Type B pancreatic cell (in vitro differentiated cells): ENCODE results near the gene KRT80. TPM values are rescaled to one million over a fixed set of nuclear protein-coding genes. Genes with fewer than 3 reads are reported as not detected.

Experiments
- DNase-seq: peaks from one replicate; pipeline ENCODE4 v3.0.0; 2021; ENCODE audit warnings: mixed read lengths; ENCODE audit not compliant: unreplicated experiment; ENCODE audit errors: extremely low spot score
- H3K27ac Mint-ChIP-seq: 2 replicates; pipeline ENCODE4 v1.8.0; 2021; ENCODE audit warnings: mild to moderate bottlenecking, mixed read lengths
- H3K27me3 Mint-ChIP-seq: 2 replicates; pipeline ENCODE4 v1.8.0; 2021; ENCODE audit warnings: mixed read lengths
- H3K36me3 Mint-ChIP-seq: 2 replicates; pipeline ENCODE4 v1.8.0; 2021; ENCODE audit warnings: mixed read lengths
- H3K4me1 Mint-ChIP-seq: one replicate; pipeline ENCODE4 v1.8.0; 2021; ENCODE audit warnings: mixed read lengths; ENCODE audit not compliant: unreplicated experiment
- H3K4me3 Mint-ChIP-seq: 2 replicates; pipeline ENCODE4 v1.8.0; 2021; ENCODE audit warnings: mild to moderate bottlenecking, mixed read lengths
- H3K9me3 Mint-ChIP-seq: 2 replicates; pipeline ENCODE4 v1.8.0; 2021; ENCODE audit warnings: mixed read lengths
- CTCF ChIP-seq: fragments of 200-600 bp; sonication (generic); conservative IDR thresholded peaks from 2 replicates; pipeline ENCODE4 v1.5.0; 2021; ENCODE audit warnings: antibody characterized with exemption, mild to moderate bottlenecking
- total RNA-seq: library from RNA; stranded (reverse); gene quantifications from 2 replicates; pipeline ENCODE4 v1.2.1, GENCODE V29; 2021; ENCODE audit warnings: low replicate concordance

KRT80 gene
- total RNA-seq, 1 donor from 2014 or later: 23.1 TPM

GRCh38 chr12:52180971-52181628, 10.7 kb downstream of the KRT80 start:
- Mint-ChIP-seq H3K4me3 (no peak overlapping the region), H3K9me3 (no peaks in the 10 kb centered on the region), H3K36me3 (no peaks in the 10 kb centered on the region), H3K27ac (peak overlapping the region; percentile 75), H3K27me3 (peaks cover 2% of the 10 kb centered on the region), H3K4me1 (peaks cover 30% of the 10 kb centered on the region)
- DNase-seq: no peak
- no peak for TF ChIP-seq CTCF

GRCh38 chr12:52179396-52179973, 12.3 kb downstream of the KRT80 start:
- peaks cover 34% of the 10 kb centered on the region for H3K4me1 Mint-ChIP-seq
- no peak overlapping the region for H3K27ac Mint-ChIP-seq
- peaks cover 2% of the 10 kb centered on the region for H3K27me3 Mint-ChIP-seq

GRCh38 chr12:52178984-52179383, 12.8 kb downstream of the KRT80 start:
- Mint-ChIP-seq H3K36me3 (no peaks in the 10 kb centered on the region), H3K27me3 (peaks cover 2% of the 10 kb centered on the region), H3K27ac (no peak overlapping the region), H3K4me3 (no peak overlapping the region), H3K9me3 (no peaks in the 10 kb centered on the region), H3K4me1 (peaks cover 33% of the 10 kb centered on the region)
- no peak for TF ChIP-seq CTCF
- DNase-seq: no peak

More at GRCh38 chr12:52179396-52179973, 12.3 kb downstream of the KRT80 start:
- Mint-ChIP-seq H3K36me3 (no peaks in the 10 kb centered on the region), H3K4me3 (no peak overlapping the region), H3K9me3 (no peaks in the 10 kb centered on the region)
- DNase-seq: no peak
- no peak for TF ChIP-seq CTCF

- Mint-ChIP-seq H3K9me3 (no peaks in the 10 kb centered on the region), H3K27me3 (peaks cover 2% of the 10 kb centered on the region), H3K4me3 (no peak overlapping the region), H3K4me1 (peaks cover 34% of the 10 kb centered on the region), H3K36me3 (no peaks in the 10 kb centered on the region), H3K27ac (peak overlapping the region; percentile 60)
- no peak for DNase-seq
- TF ChIP-seq CTCF: no peak
These were observed 13.4 kb downstream of the KRT80 start for GRCh38 chr12:52178443-52178842.

- Mint-ChIP-seq H3K4me1 (peaks cover 24% of the 10 kb centered on the region), H3K27ac (peak overlapping the region; percentile 89), H3K4me3 (no peak overlapping the region), H3K36me3 (no peaks in the 10 kb centered on the region), H3K9me3 (no peaks in the 10 kb centered on the region), H3K27me3 (no peaks in the 10 kb centered on the region)
- DNase-seq: no peak
- TF ChIP-seq CTCF: peak; percentile 29
These were observed 16.2 kb downstream of the KRT80 start for GRCh38 chr12:52175371-52176350.
